Measurements from ENCODE around the gene PADI1.

Gene PADI1

DNA sequence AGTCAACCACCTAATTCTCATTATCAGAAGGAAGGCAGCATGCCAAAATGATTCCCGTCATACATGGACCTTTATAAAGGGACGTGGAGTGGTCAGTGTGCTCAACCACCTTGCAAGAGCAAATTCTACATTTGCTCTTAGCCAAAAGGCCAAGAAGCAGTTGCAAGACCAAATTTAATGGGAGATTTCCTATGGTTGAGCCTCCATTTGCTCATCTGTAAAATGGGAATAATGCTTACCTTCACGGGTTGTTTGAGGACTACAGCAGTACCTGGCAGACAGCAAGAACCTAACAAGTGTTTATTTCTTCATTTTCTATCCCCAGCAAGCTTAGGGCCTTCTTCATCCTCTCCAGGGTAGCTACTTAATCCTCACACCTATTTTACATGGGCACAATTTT lies 85.6 kb downstream of the PADI1 start:
- Mint-ChIP-seq H3K27ac (no peak overlapping the region), H3K9me3 (ENCODE audit: low read depth) (no peaks in the 10 kb centered on the region), H3K4me3 (no peak overlapping the region), H3K27me3 (peaks cover 16% of the 10 kb centered on the region), H3K36me3 (no peaks in the 10 kb centered on the region), H3K4me1 (ENCODE audit: low read depth) (no peaks in the 10 kb centered on the region)

- H3K36me3 Mint-ChIP-seq: no peaks in the 10 kb centered on the region
- no peak overlapping the region for H3K4me3 Mint-ChIP-seq
- H3K4me1 Mint-ChIP-seq (ENCODE audit: low read depth): no peaks in the 10 kb centered on the region
- no peak overlapping the region for H3K27ac Mint-ChIP-seq
- peaks cover 13% of the 10 kb centered on the region for H3K27me3 Mint-ChIP-seq
- no peaks in the 10 kb centered on the region for H3K9me3 Mint-ChIP-seq (ENCODE audit: low read depth)
These were observed 87.6 kb downstream of the PADI1 start for GRCh38 chr1:17292299-17293160.

- H3K4me3 Mint-ChIP-seq: no peak overlapping the region
- no peaks in the 10 kb centered on the region for H3K9me3 Mint-ChIP-seq (ENCODE audit: low read depth)
- H3K4me1 Mint-ChIP-seq (ENCODE audit: low read depth): no peaks in the 10 kb centered on the region
- H3K27me3 Mint-ChIP-seq: peaks cover 11% of the 10 kb centered on the region
- no peak overlapping the region for H3K27ac Mint-ChIP-seq
- no peaks in the 10 kb centered on the region for H3K36me3 Mint-ChIP-seq
These were observed 88.9 kb downstream of the PADI1 start for GRCh38 chr1:17293681-17294425.

DNA sequence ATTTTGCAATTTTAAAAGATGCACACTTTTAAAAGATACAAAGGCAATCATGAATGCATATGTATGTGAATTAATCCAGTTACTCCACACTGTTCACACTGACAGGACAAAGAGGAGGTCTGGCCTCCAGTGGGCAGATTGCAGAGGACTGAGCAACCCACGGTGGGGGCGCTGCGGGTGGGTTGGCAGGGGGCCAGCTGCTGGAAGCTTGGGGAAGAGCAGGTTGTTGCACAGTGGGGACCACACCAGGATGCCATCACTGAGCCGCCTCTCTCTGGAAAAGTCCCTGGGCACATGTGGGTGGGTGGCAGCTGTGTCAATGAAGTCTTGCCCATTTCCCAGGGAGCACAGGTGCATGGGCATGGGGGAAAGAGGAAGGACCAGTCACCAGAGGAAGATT lies 90.4 kb downstream of the PADI1 start:
- no peak overlapping the region for H3K27ac Mint-ChIP-seq
- H3K9me3 Mint-ChIP-seq (ENCODE audit: low read depth): no peaks in the 10 kb centered on the region

More for the DNA sequence above, 90.4 kb downstream of the PADI1 start:
- Mint-ChIP-seq H3K4me1 (ENCODE audit: low read depth) (no peaks in the 10 kb centered on the region), H3K27me3 (peaks cover 11% of the 10 kb centered on the region), H3K36me3 (no peaks in the 10 kb centered on the region), H3K4me3 (no peak overlapping the region)
